Measurements from ENCODE around the gene TBC1D10B.

Gene TBC1D10B

DNA sequence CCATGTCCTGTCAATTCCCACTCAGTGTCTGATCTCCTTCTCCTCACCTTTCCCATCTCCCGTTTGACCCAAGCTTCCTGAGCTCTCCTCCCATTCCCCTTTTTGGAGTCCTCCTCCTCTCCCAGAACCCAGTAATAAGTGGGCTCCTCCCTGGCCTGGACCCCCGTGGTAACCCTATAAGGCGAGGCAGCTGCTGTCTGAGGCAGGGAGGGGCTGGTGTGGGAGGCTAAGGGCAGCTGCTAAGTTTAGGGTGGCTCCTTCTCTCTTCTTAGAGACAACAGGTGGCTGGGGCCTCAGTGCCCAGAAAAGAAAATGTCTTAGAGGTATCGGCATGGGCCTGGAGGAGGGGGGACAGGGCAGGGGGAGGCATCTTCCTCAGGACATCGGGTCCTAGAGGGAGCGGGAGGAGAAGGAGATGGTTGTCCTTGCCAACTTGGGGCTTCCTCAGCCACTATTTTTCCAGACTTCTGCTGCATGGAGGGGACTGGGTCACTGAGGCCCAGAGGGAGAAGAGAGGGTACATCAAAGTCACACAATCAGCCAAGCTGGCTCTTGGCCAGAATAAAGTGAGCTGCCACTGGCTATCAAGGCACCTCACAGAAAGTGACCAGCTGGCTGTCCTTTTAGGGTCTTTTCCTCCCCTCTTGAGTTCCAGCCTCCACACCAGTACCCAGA, 1.9 kb upstream of the TBC1D10B start:
- no peak for DNase-seq (ENCODE audit: low spot score)

DNA sequence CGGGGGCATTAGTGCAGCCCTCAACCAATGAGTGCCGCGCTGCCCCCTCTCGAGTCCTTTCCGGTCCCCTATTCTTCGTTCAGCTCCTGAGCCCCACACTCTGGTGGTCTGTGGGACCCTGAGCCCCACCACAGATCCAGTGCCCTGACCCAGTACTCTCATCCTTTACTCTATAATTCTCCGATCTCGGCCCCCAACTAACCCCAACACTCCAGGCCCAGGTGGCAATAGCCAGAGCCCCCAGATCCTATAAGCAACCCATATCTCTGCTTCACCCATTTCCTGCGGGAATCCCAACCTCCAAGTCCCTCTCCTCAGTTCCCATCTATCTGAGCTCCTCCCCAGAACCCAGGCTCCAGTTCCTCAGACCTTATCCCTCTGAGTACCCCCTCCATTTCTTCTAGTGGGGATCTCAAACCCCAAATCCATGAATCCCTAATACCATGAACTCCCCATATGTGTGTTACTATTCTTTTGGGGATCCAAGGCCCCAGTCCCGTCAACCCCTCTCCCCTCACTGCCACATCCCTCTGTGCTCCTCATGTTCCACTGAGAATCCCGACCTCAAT, 1.0 kb upstream of the TBC1D10B start:
- no peak for DNase-seq (ENCODE audit: low spot score)

DNA sequence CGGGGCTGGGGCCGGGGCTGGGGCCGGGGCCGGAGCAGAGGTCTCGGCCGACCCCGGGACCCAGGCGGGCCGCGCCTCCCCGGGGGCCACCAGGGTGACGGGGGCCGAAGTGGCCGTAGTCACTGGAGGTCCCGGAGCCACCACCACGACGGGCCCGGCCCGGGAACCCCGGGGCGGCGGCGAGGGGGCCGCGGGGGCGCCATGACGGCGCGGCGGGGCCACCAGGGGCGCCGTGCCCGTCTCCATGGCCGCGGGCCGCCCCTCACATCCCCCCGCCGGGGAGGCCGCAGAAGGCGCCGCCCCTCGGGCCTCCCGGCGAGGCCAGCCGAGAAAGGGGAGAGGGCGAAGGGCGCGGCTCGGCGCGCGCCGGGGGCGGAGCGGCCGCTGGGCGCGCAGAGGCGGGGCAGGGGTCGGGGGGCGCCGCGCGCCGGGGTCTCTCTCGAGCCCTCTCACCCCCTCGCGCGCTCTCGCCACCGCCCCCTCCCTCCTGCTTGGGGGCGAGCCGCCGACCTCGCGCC, 297 bp downstream of the TBC1D10B start:
- no peak for DNase-seq (ENCODE audit: low spot score)

GRCh38 chr16:30369091-30369937, 980 bp downstream of the TBC1D10B start:
- no peak for DNase-seq (ENCODE audit: low spot score)

DNA sequence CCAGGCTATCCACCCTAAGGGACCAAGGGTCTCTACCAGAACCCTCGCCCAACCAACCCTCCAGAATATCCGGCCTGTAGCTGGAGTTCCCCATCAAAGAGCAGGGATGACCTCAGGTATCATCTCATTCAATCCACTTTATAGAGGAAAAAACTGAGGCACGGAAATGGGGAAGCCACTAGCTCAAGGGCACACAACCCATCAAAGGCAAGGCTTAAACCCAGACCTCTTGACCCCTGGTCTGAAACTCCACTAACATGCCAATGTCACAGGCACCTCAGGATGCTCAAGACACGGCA, 1.6 kb downstream of the TBC1D10B start:
- DNase-seq (ENCODE audit: low spot score): no peak

GRCh38 chr16:30368122-30368791, 2.0 kb downstream of the TBC1D10B start:
- DNase-seq (ENCODE audit: low spot score): no peak

DNA sequence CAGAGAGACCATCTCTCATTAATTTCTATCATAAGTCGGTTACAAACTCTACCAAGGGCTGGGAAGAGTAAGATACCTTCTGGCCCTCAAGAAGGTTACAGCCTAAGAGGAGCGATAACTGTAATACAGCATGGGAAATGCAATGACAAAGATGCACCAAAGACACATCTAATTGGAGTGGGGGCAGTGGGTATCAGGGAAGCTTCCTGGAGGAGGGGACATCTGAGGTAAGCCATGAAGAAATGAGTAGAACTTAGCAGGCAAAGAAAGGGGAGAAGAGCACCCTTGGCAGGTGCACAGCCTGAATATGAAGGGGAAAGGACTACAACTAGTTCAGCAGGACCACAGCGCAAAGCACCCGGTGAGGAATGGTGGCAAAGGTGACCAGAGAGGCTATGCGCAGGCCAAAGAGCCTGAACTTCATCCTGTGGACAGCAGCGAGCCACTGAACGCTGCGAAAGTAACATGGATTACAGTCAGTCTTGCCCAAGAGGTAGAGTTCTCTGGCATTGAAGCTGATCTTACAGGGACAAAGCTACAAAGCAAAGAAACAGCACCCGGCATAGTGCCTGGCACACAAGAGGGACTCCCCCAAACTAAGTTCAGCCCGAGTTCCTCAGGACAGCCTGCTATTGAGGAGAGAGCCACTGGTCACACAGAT, 2.8 kb downstream of the TBC1D10B start:
- no peak for DNase-seq (ENCODE audit: low spot score)

- DNase-seq (ENCODE audit: low spot score): no peak
Observed at GRCh38 chr16:30366511-30366910, 3.8 kb downstream of the TBC1D10B start.

DNA sequence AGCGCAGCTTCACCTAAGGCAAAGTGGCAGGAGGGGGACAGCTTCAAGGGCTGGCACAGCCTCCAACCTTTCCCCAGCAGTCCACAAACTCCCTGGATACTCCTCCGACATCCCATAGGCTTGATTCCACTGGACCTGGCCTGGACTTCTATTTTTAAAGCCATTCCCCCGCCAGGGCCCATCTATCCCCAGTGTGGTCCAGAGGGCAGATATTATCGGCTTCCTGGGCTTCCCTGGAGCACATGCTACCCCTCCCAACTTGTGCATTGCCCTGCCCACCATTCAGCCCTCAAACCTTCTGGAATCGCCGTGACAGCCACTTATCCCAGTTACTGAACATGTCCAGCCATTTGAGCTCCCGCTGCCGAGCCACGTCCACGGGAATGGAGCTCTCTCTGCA, 5.1 kb downstream of the TBC1D10B start:
- DNase-seq (ENCODE audit: low spot score): no peak

DNA sequence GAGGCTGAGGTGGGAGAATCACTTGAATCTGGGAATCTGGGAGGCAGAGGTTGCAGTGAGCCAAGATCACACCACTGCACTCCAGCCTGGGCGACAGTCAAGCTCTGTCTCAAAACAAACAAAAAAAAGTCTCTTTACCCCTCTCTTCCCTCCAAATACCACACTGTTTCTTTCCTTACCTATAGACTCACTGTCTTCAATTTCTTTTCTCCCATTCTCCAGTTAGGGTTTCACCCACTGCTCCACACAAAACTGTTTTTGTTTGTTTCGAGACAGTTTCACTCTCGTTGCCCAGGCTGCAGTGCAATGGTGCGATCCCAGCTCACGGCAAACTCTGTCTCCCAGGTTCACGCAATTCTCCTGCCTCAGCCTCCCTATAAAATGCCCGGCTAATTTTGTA, 9.1 kb downstream of the TBC1D10B start:
- DNase-seq (ENCODE audit: low spot score): no peak

DNA sequence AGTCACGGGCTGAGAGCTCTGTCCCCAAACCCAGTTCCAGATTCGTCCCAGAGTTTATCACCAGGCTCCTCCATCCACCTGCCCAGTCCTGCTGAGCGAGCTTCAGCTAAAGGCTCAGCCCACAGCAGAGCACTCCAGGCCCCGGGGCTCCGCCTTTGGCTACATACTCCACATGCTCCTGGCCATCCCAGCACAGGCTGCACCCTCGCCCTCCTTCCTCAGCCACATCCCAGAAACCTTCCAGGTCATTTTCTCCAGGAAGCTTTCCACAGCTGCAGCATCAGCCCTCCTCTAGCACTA, 10.5 kb downstream of the TBC1D10B start:
- DNase-seq (ENCODE audit: low spot score): no peak

DNA sequence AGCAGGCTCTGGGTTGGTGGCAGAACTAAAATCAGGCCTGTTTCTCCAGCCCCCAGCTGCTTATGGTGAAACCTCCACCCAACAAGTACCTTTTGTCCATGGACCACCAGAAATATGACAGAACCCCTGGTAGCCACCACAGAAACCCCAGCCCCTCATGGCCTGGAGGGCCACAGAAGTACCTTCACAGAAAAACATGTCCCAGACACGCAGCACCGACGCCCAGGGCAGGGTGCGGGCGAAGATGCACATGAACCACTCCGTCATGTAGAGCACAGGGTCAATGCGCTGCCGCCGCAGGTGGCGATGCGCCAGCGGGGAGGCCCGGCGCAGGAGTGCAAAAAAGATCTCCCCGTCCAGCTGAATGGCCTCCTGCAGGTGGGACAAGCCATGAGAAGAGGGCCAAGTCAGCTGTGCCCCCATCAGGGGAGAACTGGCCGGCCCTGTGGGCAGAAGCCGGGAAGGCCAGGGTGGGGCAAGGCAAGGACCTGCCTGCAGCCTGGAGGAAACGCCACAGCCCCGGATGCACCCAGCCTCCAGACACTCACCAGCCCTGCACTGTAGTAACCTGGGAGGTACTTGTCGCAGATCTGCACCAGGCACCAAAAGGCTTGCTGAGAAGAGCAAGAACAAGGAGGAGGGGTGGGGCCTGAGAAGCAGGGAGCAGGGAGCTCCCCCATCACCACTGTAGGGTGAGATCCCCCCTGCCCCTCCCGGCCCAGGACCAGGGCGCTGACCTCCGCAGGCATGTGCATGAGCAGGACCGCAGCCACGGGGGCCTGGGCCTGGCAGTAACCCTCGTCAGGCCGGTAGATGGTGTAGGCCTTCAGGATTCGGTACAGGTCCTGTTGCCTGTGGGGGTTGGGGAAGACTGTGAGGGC, 11.1 kb downstream of the TBC1D10B start:
- no peak for DNase-seq (ENCODE audit: low spot score)

DNA sequence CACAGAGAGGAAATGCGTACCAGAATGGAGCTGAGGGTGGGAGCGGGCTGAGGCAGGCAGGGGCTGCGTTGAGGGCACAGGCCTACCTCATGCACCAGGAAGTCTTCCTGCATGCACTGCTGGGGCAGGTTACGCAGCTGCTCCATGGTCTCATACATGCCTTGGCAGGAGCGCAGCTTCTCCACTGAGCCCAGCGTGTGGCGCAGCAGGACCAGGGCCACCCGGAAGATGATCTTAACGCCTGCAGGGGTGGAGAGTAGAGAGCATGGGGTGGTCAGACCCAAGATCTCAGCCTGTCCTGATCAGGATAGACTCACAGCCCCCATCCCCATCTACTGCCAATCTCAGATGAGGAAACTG, 11.7 kb downstream of the TBC1D10B start:
- DNase-seq (ENCODE audit: low spot score): no peak

GRCh38 chr16:30357715-30358576, 12.3 kb downstream of the TBC1D10B start:
- no peak for DNase-seq (ENCODE audit: low spot score)

- no peak for DNase-seq (ENCODE audit: low spot score)
Observed at GRCh38 chr16:30357085-30357714, 13.1 kb downstream of the TBC1D10B start.

- no peak for DNase-seq (ENCODE audit: low spot score)
Observed at GRCh38 chr16:30356401-30357084, 13.8 kb downstream of the TBC1D10B start.

GRCh38 chr16:30355954-30356308, 14.4 kb downstream of the TBC1D10B start:
- no peak for DNase-seq (ENCODE audit: low spot score)

DNA sequence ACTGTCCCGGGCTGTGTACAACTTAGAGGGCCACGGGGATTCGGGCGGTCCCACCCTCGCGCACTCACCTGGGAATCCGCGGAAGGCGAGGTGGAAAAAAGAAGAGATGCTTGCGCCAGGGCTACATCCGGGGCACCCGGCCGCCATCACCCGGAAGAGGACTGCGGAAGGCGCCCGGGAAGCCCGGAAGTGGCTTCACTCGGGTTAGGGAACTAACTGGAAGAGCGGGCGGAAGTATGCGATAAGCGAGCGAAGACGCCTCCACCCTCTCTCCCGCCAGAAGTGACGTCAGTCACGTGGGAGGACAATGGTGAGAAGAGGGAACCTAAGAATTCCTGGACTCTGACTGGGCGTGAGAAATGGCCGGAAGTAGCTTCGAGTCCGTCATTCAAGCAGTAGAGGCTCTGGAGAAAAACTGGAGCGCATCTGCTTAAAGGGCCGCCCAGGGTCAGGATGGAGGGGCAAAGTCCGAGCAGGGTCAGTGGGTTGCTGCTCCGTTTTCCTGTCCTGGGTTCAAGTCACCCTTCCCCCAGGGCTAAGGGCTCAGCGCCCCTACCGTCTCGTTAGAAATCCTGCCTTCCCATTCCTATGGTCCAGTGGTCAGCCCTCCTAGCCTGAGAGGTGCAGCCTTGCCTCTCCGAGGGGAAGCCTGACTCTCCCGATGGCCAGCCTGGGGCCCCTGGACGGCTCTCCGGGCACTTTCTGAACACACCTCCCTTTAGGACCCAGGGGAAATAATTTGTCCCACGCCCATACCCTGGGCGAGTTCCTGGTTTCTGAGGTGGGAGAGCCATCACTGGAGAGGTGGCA, 14.9 kb downstream of the TBC1D10B start, which contains the start of gene CD2BP2:
Gene CD2BP2 (minus strand): TSS at position 165 of the 810 bp plus-strand sequence. CDS start 627 bp downstream, outside the sequence.
- DNase-seq (ENCODE audit: low spot score): peak; percentile 95
